Activated CD8-positive, alpha-beta T cell treated with anti-CD3 and anti-CD28 coated beads, Interleukin-2, amount 10 ng/mL, durations not matched to agents 7 days and 5 days (primary cell): ENCODE measurements around the gene PRR35. TPM values are rescaled to one million over a fixed set of nuclear protein-coding genes. Genes with fewer than 3 reads are reported as not detected.

Experiments used
- ATAC-seq: fragments of 150-1000 bp; cut with Tn5 transposase; one replicate; pipeline ENCODE4 v1.10.0; 2021; ENCODE audit warnings: moderate library complexity
- CTCF ChIA-PET: fragments of 350-600 bp; sonication (Branson Sonifier 250); formaldehyde crosslinking; loops from one replicate; lab custom pipeline; 2021; ENCODE audit warnings: antibody characterized with exemption; lab: Charles Lee
- POLR2A ChIA-PET: fragments of 350-600 bp; sonication (Branson Sonifier 250); formaldehyde crosslinking; loops from one replicate; lab custom pipeline; 2021; ENCODE audit warnings: antibody characterized with exemption; lab: Charles Lee
- DNase-seq: peaks from one replicate; pipeline ENCODE4 v3.0.0-alpha.2; 2020
- H3K27ac Mint-ChIP-seq: one replicate; pipeline ENCODE4 v1.8.0; 2021; ENCODE audit warnings: mild to moderate bottlenecking, mixed read lengths
- H3K27me3 Mint-ChIP-seq: one replicate; pipeline ENCODE4 v1.8.0; 2021; ENCODE audit warnings: low read depth, mixed read lengths
- H3K36me3 Mint-ChIP-seq: one replicate; pipeline ENCODE4 v1.8.0; 2021; ENCODE audit warnings: low read depth, mixed read lengths
- H3K4me1 Mint-ChIP-seq: one replicate; pipeline ENCODE4 v1.8.0; 2021; ENCODE audit warnings: low read depth, mixed read lengths
- H3K4me3 Mint-ChIP-seq: one replicate; pipeline ENCODE4 v1.8.0; 2021; ENCODE audit warnings: mild to moderate bottlenecking, mixed read lengths
- H3K9me3 Mint-ChIP-seq: one replicate; pipeline ENCODE4 v1.8.0; 2022; ENCODE audit warnings: mixed read lengths; ENCODE audit not compliant: insufficient read depth
- total RNA-seq, 2 experiments: library from RNA; stranded (reverse); gene quantifications; one replicate each; pipeline ENCODE4 v1.2.3, GENCODE V29; 2021

The PRR35 gene
- total RNA-seq, 2 experiments from 2014 or later: not detected

GRCh38 chr16:530111-530817 is 29.9 kb upstream of the PRR35 start:
- Mint-ChIP-seq H3K4me1 (peaks cover 32% of the 10 kb centered on the region), H3K27ac (peak overlapping the region; percentile 60), H3K9me3 (no peaks in the 10 kb centered on the region), H3K4me3 (peak overlapping the region; percentile 93), H3K36me3 (peaks cover 13% of the 10 kb centered on the region), H3K27me3 (no peaks in the 10 kb centered on the region)
- ATAC-seq (no peak), DNase-seq (no peak)
- ChIA-PET CTCF (no interaction called here), POLR2A (no interaction called here)

- CTCF ChIA-PET: no interaction called here
- no peaks in the 10 kb centered on the region for H3K27me3 Mint-ChIP-seq
- DNase-seq (no peak), ATAC-seq (no peak)
- H3K4me1 Mint-ChIP-seq: peaks cover 18% of the 10 kb centered on the region
- no peaks in the 10 kb centered on the region for H3K9me3 Mint-ChIP-seq
- POLR2A ChIA-PET: no interaction called here
- peaks cover 11% of the 10 kb centered on the region for H3K36me3 Mint-ChIP-seq
- no peak overlapping the region for H3K27ac Mint-ChIP-seq
- no peak overlapping the region for H3K4me3 Mint-ChIP-seq
Observed at GRCh38 chr16:531494-532125, 28.6 kb upstream of the PRR35 start.

- no peaks in the 10 kb centered on the region for H3K27me3 Mint-ChIP-seq
- no peak for DNase-seq
Observed at GRCh38 chr16:533391-534123, 26.6 kb upstream of the PRR35 start.

GRCh38 chr16:534135-534534 is 26.1 kb upstream of the PRR35 start:
- ATAC-seq (no peak), DNase-seq (no peak)
- Mint-ChIP-seq H3K4me3 (no peak overlapping the region), H3K27ac (no peak overlapping the region), H3K9me3 (no peaks in the 10 kb centered on the region), H3K4me1 (peaks cover 13% of the 10 kb centered on the region), H3K27me3 (no peaks in the 10 kb centered on the region), H3K36me3 (peaks cover 16% of the 10 kb centered on the region)
- ChIA-PET CTCF (no interaction called here), POLR2A (no interaction called here)

More at GRCh38 chr16:533391-534123, 26.6 kb upstream of the PRR35 start:
- CTCF ChIA-PET: no interaction called here
- peaks cover 14% of the 10 kb centered on the region for H3K36me3 Mint-ChIP-seq
- no peak overlapping the region for H3K4me3 Mint-ChIP-seq
- H3K27ac Mint-ChIP-seq: no peak overlapping the region
- ATAC-seq: no peak
- H3K4me1 Mint-ChIP-seq: peaks cover 17% of the 10 kb centered on the region
- H3K9me3 Mint-ChIP-seq: no peaks in the 10 kb centered on the region
- POLR2A ChIA-PET: no interaction called here

- no peak for ATAC-seq
Observed at GRCh38 chr16:534856-535445, 25.2 kb upstream of the PRR35 start.

GRCh38 chr16:535446-536405 is 24.5 kb upstream of the PRR35 start:
- ATAC-seq (no peak), DNase-seq (no peak)
- no peaks in the 10 kb centered on the region for H3K9me3 Mint-ChIP-seq
- H3K4me3 Mint-ChIP-seq: no peak overlapping the region
- H3K27me3 Mint-ChIP-seq: no peaks in the 10 kb centered on the region
- ChIA-PET POLR2A (interaction anchor here (0.7 to 0.8 kb wide), 2 partner anchors 23 to 482 kb away, joined by 3 to 5 read pairs; partner anchors contain the start of gene POLR3K), CTCF (no interaction called here)
- peaks cover 10% of the 10 kb centered on the region for H3K36me3 Mint-ChIP-seq
- H3K27ac Mint-ChIP-seq: no peak overlapping the region
- no peaks in the 10 kb centered on the region for H3K4me1 Mint-ChIP-seq

More at GRCh38 chr16:534856-535445, 25.2 kb upstream of the PRR35 start:
- Mint-ChIP-seq H3K4me1 (peaks cover 5% of the 10 kb centered on the region), H3K27ac (no peak overlapping the region), H3K36me3 (peaks cover 14% of the 10 kb centered on the region), H3K9me3 (no peaks in the 10 kb centered on the region), H3K27me3 (no peaks in the 10 kb centered on the region), H3K4me3 (no peak overlapping the region)
- DNase-seq: no peak
- POLR2A ChIA-PET: interaction anchor here (0.7 kb wide), 1 partner anchor 482 kb away, joined by 5 read pairs; the partner anchor contains the start of gene POLR3K
- CTCF ChIA-PET: no interaction called here

- DNase-seq: no peak
- ATAC-seq: no peak
- H3K27ac Mint-ChIP-seq: no peak overlapping the region
- no peaks in the 10 kb centered on the region for H3K27me3 Mint-ChIP-seq
- POLR2A ChIA-PET: interaction anchor here (0.8 to 1.2 kb wide), 3 partner anchors 8 to 24 kb away, joined by 3 read pairs; no protein-coding TSS in a partner anchor
- H3K4me1 Mint-ChIP-seq: no peaks in the 10 kb centered on the region
- H3K36me3 Mint-ChIP-seq: peaks cover 10% of the 10 kb centered on the region
- CTCF ChIA-PET: no interaction called here
- no peaks in the 10 kb centered on the region for H3K9me3 Mint-ChIP-seq
- H3K4me3 Mint-ChIP-seq: no peak overlapping the region
Observed at GRCh38 chr16:536746-537145, 23.4 kb upstream of the PRR35 start.

- Mint-ChIP-seq H3K27ac (no peak overlapping the region), H3K36me3 (peaks cover 14% of the 10 kb centered on the region), H3K27me3 (no peaks in the 10 kb centered on the region), H3K4me1 (peaks cover 6% of the 10 kb centered on the region), H3K9me3 (no peaks in the 10 kb centered on the region), H3K4me3 (no peak overlapping the region)
- ChIA-PET CTCF (no interaction called here), POLR2A (interaction anchor here (1.1 to 1.2 kb wide), 2 partner anchors 9 to 11 kb away, joined by 3 read pairs; no protein-coding TSS in a partner anchor)
- ATAC-seq: no peak
- DNase-seq: no peak
Observed at GRCh38 chr16:537415-538335, 22.5 kb upstream of the PRR35 start.

GRCh38 chr16:539901-540530 is 20.2 kb upstream of the PRR35 start:
- ATAC-seq (no peak), DNase-seq (no peak)
- ChIA-PET POLR2A (no interaction called here), CTCF (no interaction called here)
- Mint-ChIP-seq H3K4me1 (peaks cover 6% of the 10 kb centered on the region), H3K9me3 (no peaks in the 10 kb centered on the region), H3K36me3 (peaks cover 14% of the 10 kb centered on the region), H3K4me3 (no peak overlapping the region), H3K27ac (no peak overlapping the region), H3K27me3 (no peaks in the 10 kb centered on the region)
